ENCODE measurements around the gene SCAMP3. TPM values are rescaled to one million over a fixed set of nuclear protein-coding genes. Genes with fewer than 3 reads are reported as not detected.

The SCAMP3 gene
- polyA plus RNA-seq, 1 donor from 2014 or later, result 34.6 TPM

GRCh38 chr1:155242805-155243358 lies 19.3 kb downstream of the SCAMP3 start:
- H3F3A ChIP-seq (ENCODE audit: insufficient read depth, low read length, poor library complexity, severe bottlenecking), result no peaks in the 10 kb centered on the region
- no peaks in the 10 kb centered on the region for H3K9me3 ChIP-seq (ENCODE audit: low read length)
- H3K9me2 ChIP-seq (ENCODE audit: insufficient read depth, low read length), result no peaks in the 10 kb centered on the region
- H3K79me2 ChIP-seq (replicated peaks; ENCODE audit: insufficient read depth, low read length), result no peaks in the 10 kb centered on the region
- H3K27ac ChIP-seq (ENCODE audit: low read length), result no peak overlapping the region
- no peaks in the 10 kb centered on the region for H4K20me1 ChIP-seq (ENCODE audit: insufficient read depth)
- H3K9ac ChIP-seq (ENCODE audit: low read length), result no peak overlapping the region
- no peaks in the 10 kb centered on the region for H3K36me3 ChIP-seq (ENCODE audit: insufficient read depth, low read length)
- no peaks in the 10 kb centered on the region for H3K27me3 ChIP-seq (ENCODE audit: insufficient read depth, low read depth, low read length)
- H2AFZ ChIP-seq (ENCODE audit: low read depth, low read length), result no peak overlapping the region
- no peak overlapping the region for H3K4me3 ChIP-seq (ENCODE audit: low read length)
- H3K4me2 ChIP-seq (ENCODE audit: low read length), result no peak overlapping the region
- TF ChIP-seq RAD21 (conservative IDR thresholded peaks at IDR 0.05), result no peak
- TF ChIP-seq SMC3 (conservative IDR thresholded peaks at IDR 0.05; ENCODE audit: poor library complexity), result no peak
- TF ChIP-seq EP300 (conservative IDR thresholded peaks at IDR 0.05; ENCODE audit: poor library complexity, severe bottlenecking), result no peak
- no peak for TF ChIP-seq POLR2AphosphoS5 (IDR thresholded peaks at IDR 0.05)
- TF ChIP-seq TAF1 (IDR thresholded peaks at IDR 0.05; ENCODE audit: low read depth), result no peak
- no peak for TF ChIP-seq CTCF (IDR thresholded peaks at IDR 0.05; ENCODE audit: poor library complexity, severe bottlenecking)
- no peak for TF ChIP-seq REST (IDR thresholded peaks at IDR 0.05; ENCODE audit: borderline replicate concordance)
- TF ChIP-seq EZH2 (IDR thresholded peaks at IDR 0.05; ENCODE audit: borderline replicate concordance, insufficient read depth, low read length, poor library complexity, severe bottlenecking), result no peak
- no peak for TF ChIP-seq MXI1 (conservative IDR thresholded peaks at IDR 0.05; ENCODE audit: poor library complexity, severe bottlenecking)

GRCh38 chr1:155241841-155242264 lies 20.3 kb downstream of the SCAMP3 start:
- peak overlapping the region; percentile 30 for H3K27ac ChIP-seq (ENCODE audit: low read length)
- no peaks in the 10 kb centered on the region for H4K20me1 ChIP-seq (ENCODE audit: insufficient read depth)
- no peaks in the 10 kb centered on the region for H3K36me3 ChIP-seq (ENCODE audit: insufficient read depth, low read length)
- no peaks in the 10 kb centered on the region for H3K79me2 ChIP-seq (replicated peaks; ENCODE audit: insufficient read depth, low read length)
- no peaks in the 10 kb centered on the region for H3K9me2 ChIP-seq (ENCODE audit: insufficient read depth, low read length)
- no peaks in the 10 kb centered on the region for H3F3A ChIP-seq (ENCODE audit: insufficient read depth, low read length, poor library complexity, severe bottlenecking)
- H3K4me2 ChIP-seq (ENCODE audit: low read length), result no peak overlapping the region
- peak overlapping the region; percentile 4 for H2AFZ ChIP-seq (ENCODE audit: low read depth, low read length)
- no peaks in the 10 kb centered on the region for H3K27me3 ChIP-seq (ENCODE audit: insufficient read depth, low read depth, low read length)
- TF ChIP-seq POLR2AphosphoS5 (IDR thresholded peaks at IDR 0.05) (no peak), CTCF (IDR thresholded peaks at IDR 0.05; ENCODE audit: poor library complexity, severe bottlenecking) (no peak), REST (IDR thresholded peaks at IDR 0.05; ENCODE audit: borderline replicate concordance) (no peak)
- no peak overlapping the region for H3K4me3 ChIP-seq (ENCODE audit: low read length)
- no peaks in the 10 kb centered on the region for H3K9me3 ChIP-seq (ENCODE audit: low read length)
- no peak overlapping the region for H3K9ac ChIP-seq (ENCODE audit: low read length)
